Neural cell (in vitro differentiated cells): ENCODE results near the gene MYADML2. TPM values are rescaled to one million over a fixed set of nuclear protein-coding genes. Genes with fewer than 3 reads are reported as not detected.

Experiments used
- H2AFZ ChIP-seq: fragments of 200-600, 300-800 bp; sonication (generic), shearing (Covaris generic); 2 replicates; pipeline ENCODE4 v1.6.0; 2014; ENCODE audit warnings: low read depth, mild to moderate bottlenecking, antibody characterized with exemption, low read length, moderate library complexity
- H3F3A ChIP-seq: fragments of 200-600 bp; shearing (Covaris generic); 2 replicates; pipeline ENCODE4 v1.6.1; 2016; ENCODE audit warnings: mild to moderate bottlenecking, moderate library complexity, mixed read lengths, antibody characterized with exemption, low read length; ENCODE audit not compliant: insufficient read depth, poor library complexity, severe bottlenecking
- H3K27ac ChIP-seq: fragments of 200-600, 300-800 bp; sonication (generic), shearing (Covaris generic); 2 replicates; pipeline ENCODE4 v1.5.1; 2014; ENCODE audit warnings: mild to moderate bottlenecking, low read length, moderate library complexity
- H3K27me3 ChIP-seq: fragments of 300-800, 200-600 bp; sonication (generic), shearing (Covaris generic); 2 replicates; pipeline ENCODE4 v1.6.0; 2014; ENCODE audit warnings: mild to moderate bottlenecking, low read depth, low read length, moderate library complexity; ENCODE audit not compliant: insufficient read depth
- H3K36me3 ChIP-seq: fragments of 300-800, 200-600 bp; sonication (generic), shearing (Covaris generic); 2 replicates; pipeline ENCODE4 v1.5.1; 2014; ENCODE audit warnings: mild to moderate bottlenecking, antibody characterized with exemption, low read length, moderate library complexity; ENCODE audit not compliant: insufficient read depth
- H3K4me2 ChIP-seq: fragments of 300-800, 200-600 bp; sonication (generic), shearing (Covaris generic); 2 replicates; pipeline ENCODE4 v1.6.0; 2014; ENCODE audit warnings: mild to moderate bottlenecking, low read length
- H3K4me3 ChIP-seq: fragments of 300-800, 200-600 bp; sonication (generic), shearing (Covaris generic); 2 replicates; pipeline ENCODE4 v1.5.1; 2014; ENCODE audit warnings: mild to moderate bottlenecking, low read length, moderate library complexity
- H3K79me2 ChIP-seq: fragments of 200-600 bp; shearing (Covaris generic); replicated peaks from 2 replicates; pipeline ENCODE4 v1.6.0; 2014; ENCODE audit warnings: mild to moderate bottlenecking, low read length, moderate library complexity; ENCODE audit not compliant: insufficient read depth
- H3K9ac ChIP-seq: fragments of 300-800, 200-600 bp; sonication (generic), shearing (Covaris generic); 2 replicates; pipeline ENCODE4 v1.6.1; 2016; ENCODE audit warnings: mild to moderate bottlenecking, low read length, mixed read lengths
- H3K9me2 ChIP-seq: fragments of 200-600 bp; shearing (Covaris generic); 2 replicates; pipeline ENCODE4 v1.6.1; 2016; ENCODE audit warnings: mild to moderate bottlenecking, low read length, mixed read lengths; ENCODE audit not compliant: insufficient read depth
- H3K9me3 ChIP-seq: fragments of 200-600, 300-800 bp; sonication (generic), shearing (Covaris generic); 2 replicates; pipeline ENCODE4 v1.6.1; 2016; ENCODE audit warnings: mild to moderate bottlenecking, mixed run types, low read length, moderate library complexity, mixed read lengths
- H4K20me1 ChIP-seq: fragments of 200-600 bp; shearing (Covaris generic); 2 replicates; pipeline ENCODE4 v1.6.1; 2016; ENCODE audit warnings: mild to moderate bottlenecking, mixed run types; ENCODE audit not compliant: insufficient read depth
- CTCF ChIP-seq: fragments of 450-650 bp; IDR thresholded peaks from 2 replicates; pipeline ENCODE4 v1.5.1; 2014; ENCODE audit warnings: antibody characterized with exemption, mild to moderate bottlenecking, moderate library complexity; ENCODE audit not compliant: poor library complexity, severe bottlenecking
- EP300 ChIP-seq: fragments of 450-650 bp; conservative IDR thresholded peaks from 2 replicates; pipeline ENCODE4 v1.6.1; 2014; ENCODE audit warnings: antibody characterized with exemption, mild to moderate bottlenecking, moderate library complexity; ENCODE audit not compliant: poor library complexity, severe bottlenecking
- EZH2 ChIP-seq: fragments of 200-600, 300-800 bp; shearing (Covaris generic), sonication (generic); IDR thresholded peaks from 2 replicates; pipeline ENCODE4 v1.6.1; 2014; ENCODE audit warnings: antibody characterized with exemption, low read length, borderline replicate concordance, mild to moderate bottlenecking; ENCODE audit not compliant: insufficient read depth, poor library complexity, severe bottlenecking
- MXI1 ChIP-seq: fragments of 450-650 bp; conservative IDR thresholded peaks from 2 replicates; pipeline ENCODE4 v1.6.1; 2014; ENCODE audit warnings: antibody characterized with exemption, mild to moderate bottlenecking; ENCODE audit not compliant: poor library complexity, severe bottlenecking
- POLR2AphosphoS5 ChIP-seq: IDR thresholded peaks from 2 replicates; pipeline ENCODE4 v1.6.1; 2012
- RAD21 ChIP-seq: fragments of 450-650 bp; conservative IDR thresholded peaks from 2 replicates; pipeline ENCODE4 v1.6.1; 2014; ENCODE audit warnings: antibody characterized with exemption, mild to moderate bottlenecking, moderate library complexity
- SMC3 ChIP-seq: fragments of 450-650 bp; conservative IDR thresholded peaks from 2 replicates; pipeline ENCODE4 v1.6.1; 2014; ENCODE audit warnings: antibody characterized with exemption, mild to moderate bottlenecking, moderate library complexity; ENCODE audit not compliant: poor library complexity
- TAF1 ChIP-seq: IDR thresholded peaks from 2 replicates; pipeline ENCODE4 v1.6.1; 2012; ENCODE audit warnings: low read depth
- polyA plus RNA-seq: library from polyadenylated mRNA; depleted of rRNA; stranded (reverse); fragments of >200 nt; gene quantifications from 2 replicates; pipeline ENCODE4 v1.2.3, GENCODE V29; 2014
- TF ChIP-seq, protein P1 (sequence below): IDR thresholded peaks from 2 replicates; pipeline ENCODE4 v1.6.1; 2012; ENCODE audit warnings: borderline replicate concordance

The MYADML2 gene
- polyA plus RNA-seq, 1 donor from 2014 or later, result 1.1 TPM

GRCh38 chr17:81968396-81968745, 21.3 kb upstream of the MYADML2 start:
- H3F3A ChIP-seq, result no peaks in the 10 kb centered on the region
- H3K9ac ChIP-seq, result peak overlapping the region; percentile 16
- H4K20me1 ChIP-seq, result no peaks in the 10 kb centered on the region
- H3K36me3 ChIP-seq, result no peaks in the 10 kb centered on the region
- H3K27me3 ChIP-seq, result peaks cover 8% of the 10 kb centered on the region
- no peaks in the 10 kb centered on the region for H3K9me2 ChIP-seq
- no peak overlapping the region for H3K4me2 ChIP-seq
- TF ChIP-seq POLR2AphosphoS5, result no peak
- no peak for TF ChIP-seq RAD21
- no peak for TF ChIP-seq CTCF
- TF ChIP-seq SMC3, result no peak
- H3K4me3 ChIP-seq, result no peak overlapping the region
- H3K79me2 ChIP-seq, result no peaks in the 10 kb centered on the region
- H3K27ac ChIP-seq, result no peak overlapping the region
- no peaks in the 10 kb centered on the region for H3K9me3 ChIP-seq
- no peak overlapping the region for H2AFZ ChIP-seq

DNA sequence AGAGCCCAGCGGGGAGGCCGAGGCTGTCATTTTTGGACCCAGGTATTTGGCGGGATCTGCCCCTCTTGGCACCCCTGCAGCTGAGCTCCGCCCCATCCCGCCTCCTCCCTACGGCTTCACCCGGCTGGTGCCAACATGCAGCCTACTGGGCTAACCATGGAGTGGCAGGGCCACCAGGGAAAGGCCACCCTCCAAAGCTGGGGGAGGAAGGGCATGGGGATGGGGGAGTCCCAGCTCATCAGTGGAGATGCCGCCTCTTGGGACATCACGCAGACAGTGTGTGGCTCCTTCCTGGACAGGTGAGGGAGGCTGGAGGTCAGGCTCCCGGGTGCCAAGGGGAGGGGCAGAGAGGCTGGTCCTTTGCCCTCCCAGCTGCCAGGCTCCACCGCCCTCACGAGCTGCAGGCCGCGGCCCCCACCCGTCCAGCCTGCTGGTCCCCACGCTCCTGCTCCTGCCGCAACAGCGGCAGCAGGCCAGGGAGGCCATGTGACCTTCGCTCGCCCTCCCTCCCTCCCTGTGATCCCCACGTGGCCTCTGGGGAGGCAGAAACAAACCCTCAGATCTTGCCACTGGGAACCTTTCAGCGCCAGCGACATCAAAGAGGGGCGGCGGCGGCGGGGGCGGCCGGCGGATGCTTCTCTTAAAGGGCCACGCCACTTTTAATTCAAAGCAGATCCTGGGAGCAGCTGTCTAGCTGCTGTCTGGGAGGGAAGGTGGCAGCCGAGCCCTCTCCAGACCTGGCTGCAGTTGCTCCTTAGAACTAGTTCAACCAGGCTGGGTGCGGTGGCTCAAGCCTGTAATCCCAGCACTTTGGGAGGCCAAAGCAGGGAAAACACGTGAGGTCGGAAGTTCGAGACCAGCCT, 20.7 kb upstream of the MYADML2 start:
- Histone ChIP-seq H3K27me3 (peaks cover 14% of the 10 kb centered on the region), H3K9ac (peak overlapping the region; percentile 16), H3K9me2 (no peaks in the 10 kb centered on the region), H3K4me3 (peak overlapping the region; percentile 43), H3K4me2 (no peak overlapping the region), H3K9me3 (no peaks in the 10 kb centered on the region), H3K36me3 (no peaks in the 10 kb centered on the region), H3K27ac (no peak overlapping the region), H4K20me1 (no peaks in the 10 kb centered on the region), H2AFZ (no peak overlapping the region), H3K79me2 (no peaks in the 10 kb centered on the region), H3F3A (no peaks in the 10 kb centered on the region)
- no peak for TF ChIP-seq MXI1
- TF ChIP-seq POLR2AphosphoS5, result no peak
- TF ChIP-seq CTCF, result no peak
- TF ChIP-seq, protein P1, sequence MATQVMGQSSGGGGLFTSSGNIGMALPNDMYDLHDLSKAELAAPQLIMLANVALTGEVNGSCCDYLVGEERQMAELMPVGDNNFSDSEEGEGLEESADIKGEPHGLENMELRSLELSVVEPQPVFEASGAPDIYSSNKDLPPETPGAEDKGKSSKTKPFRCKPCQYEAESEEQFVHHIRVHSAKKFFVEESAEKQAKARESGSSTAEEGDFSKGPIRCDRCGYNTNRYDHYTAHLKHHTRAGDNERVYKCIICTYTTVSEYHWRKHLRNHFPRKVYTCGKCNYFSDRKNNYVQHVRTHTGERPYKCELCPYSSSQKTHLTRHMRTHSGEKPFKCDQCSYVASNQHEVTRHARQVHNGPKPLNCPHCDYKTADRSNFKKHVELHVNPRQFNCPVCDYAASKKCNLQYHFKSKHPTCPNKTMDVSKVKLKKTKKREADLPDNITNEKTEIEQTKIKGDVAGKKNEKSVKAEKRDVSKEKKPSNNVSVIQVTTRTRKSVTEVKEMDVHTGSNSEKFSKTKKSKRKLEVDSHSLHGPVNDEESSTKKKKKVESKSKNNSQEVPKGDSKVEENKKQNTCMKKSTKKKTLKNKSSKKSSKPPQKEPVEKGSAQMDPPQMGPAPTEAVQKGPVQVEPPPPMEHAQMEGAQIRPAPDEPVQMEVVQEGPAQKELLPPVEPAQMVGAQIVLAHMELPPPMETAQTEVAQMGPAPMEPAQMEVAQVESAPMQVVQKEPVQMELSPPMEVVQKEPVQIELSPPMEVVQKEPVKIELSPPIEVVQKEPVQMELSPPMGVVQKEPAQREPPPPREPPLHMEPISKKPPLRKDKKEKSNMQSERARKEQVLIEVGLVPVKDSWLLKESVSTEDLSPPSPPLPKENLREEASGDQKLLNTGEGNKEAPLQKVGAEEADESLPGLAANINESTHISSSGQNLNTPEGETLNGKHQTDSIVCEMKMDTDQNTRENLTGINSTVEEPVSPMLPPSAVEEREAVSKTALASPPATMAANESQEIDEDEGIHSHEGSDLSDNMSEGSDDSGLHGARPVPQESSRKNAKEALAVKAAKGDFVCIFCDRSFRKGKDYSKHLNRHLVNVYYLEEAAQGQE, result no peak
- no peak for TF ChIP-seq SMC3
- TF ChIP-seq EZH2, result no peak
- no peak for TF ChIP-seq RAD21
- TF ChIP-seq EP300, result no peak
- TF ChIP-seq TAF1, result no peak
